ENCODE data around the gene SNX10.

Gene SNX10

GRCh38 chr7:26365901-26366275 is 74.2 kb downstream of the SNX10 start:
- DNase-seq (ENCODE audit: low read depth in 2 of 2, low spot score in 1 of 2) = no peak

GRCh38 chr7:26367219-26367711 is 75.6 kb downstream of the SNX10 start:
- DNase-seq (ENCODE audit: low read depth in 2 of 2, low spot score in 1 of 2) = no peak

- no peak for DNase-seq (ENCODE audit: low read depth in 2 of 2, low spot score in 1 of 2)
Measured at GRCh38 chr7:26368542-26368941, 76.9 kb downstream of the SNX10 start.

GRCh38 chr7:26369593-26369992 is 77.9 kb downstream of the SNX10 start:
- DNase-seq (ENCODE audit: low read depth in 2 of 2, low spot score in 1 of 2) = no peak

GRCh38 chr7:26370011-26370410 is 78.3 kb downstream of the SNX10 start:
- DNase-seq (ENCODE audit: low read depth in 2 of 2, low spot score in 1 of 2) = no peak

- DNase-seq (ENCODE audit: low read depth in 2 of 2, low spot score in 1 of 2) = no peak
Measured at GRCh38 chr7:26372249-26372648, 80.6 kb downstream of the SNX10 start.

- no peak for DNase-seq (ENCODE audit: low read depth in 2 of 2, low spot score in 1 of 2)
Measured at GRCh38 chr7:26372704-26373103, 81.0 kb downstream of the SNX10 start.

GRCh38 chr7:26374647-26375373 is 83.1 kb downstream of the SNX10 start:
- no peak for DNase-seq (ENCODE audit: low read depth in 2 of 2, low spot score in 1 of 2)

- no peak for DNase-seq (ENCODE audit: low read depth in 2 of 2, low spot score in 1 of 2)
Measured at GRCh38 chr7:26375726-26376174, 84.1 kb downstream of the SNX10 start.

GRCh38 chr7:26376175-26376917 is 84.7 kb downstream of the SNX10 start:
- no peak for DNase-seq (ENCODE audit: low read depth in 2 of 2, low spot score in 1 of 2)

- no peak for DNase-seq (ENCODE audit: low read depth in 2 of 2, low spot score in 1 of 2)
Measured at GRCh38 chr7:26378016-26378415, 86.4 kb downstream of the SNX10 start.

GRCh38 chr7:26379711-26380110 is 88.0 kb downstream of the SNX10 start:
- DNase-seq (ENCODE audit: low read depth in 2 of 2, low spot score in 1 of 2) = no peak

GRCh38 chr7:26381476-26382353 is 90.1 kb downstream of the SNX10 start:
- no peak for DNase-seq (ENCODE audit: low read depth in 2 of 2, low spot score in 1 of 2)

GRCh38 chr7:26385240-26385639 is 93.6 kb downstream of the SNX10 start:
- DNase-seq (ENCODE audit: low read depth in 2 of 2, low spot score in 1 of 2) = no peak

GRCh38 chr7:26387731-26388130 is 96.1 kb downstream of the SNX10 start:
- DNase-seq (ENCODE audit: low read depth in 2 of 2, low spot score in 1 of 2) = no peak

GRCh38 chr7:26388256-26388655 is 96.6 kb downstream of the SNX10 start:
- no peak for DNase-seq (ENCODE audit: low read depth in 2 of 2, low spot score in 1 of 2)

GRCh38 chr7:26390016-26390415 is 98.4 kb downstream of the SNX10 start:
- DNase-seq (ENCODE audit: low read depth in 2 of 2, low spot score in 1 of 2) = no peak

GRCh38 chr7:26393818-26394217 is 102.2 kb downstream of the SNX10 start:
- DNase-seq (ENCODE audit: low read depth in 2 of 2, low spot score in 1 of 2) = no peak

- DNase-seq (ENCODE audit: low read depth in 2 of 2, low spot score in 1 of 2) = no peak
Measured at GRCh38 chr7:26397332-26397731, 105.7 kb downstream of the SNX10 start.

GRCh38 chr7:26397796-26398426 is 106.2 kb downstream of the SNX10 start:
- no peak for DNase-seq (ENCODE audit: low read depth in 2 of 2, low spot score in 1 of 2)

- DNase-seq (ENCODE audit: low read depth in 2 of 2, low spot score in 1 of 2) = no peak
Measured at GRCh38 chr7:26398427-26398755, 106.7 kb downstream of the SNX10 start.
